Central memory CD8-positive, alpha-beta T cell (primary cell): Measurements from ENCODE around the gene CASP3.
"Not testable (repeated sequence)": the region's sequence is repeated elsewhere in the genome, so short reads cannot be mapped to it uniquely, and the experiment has no call there.

Experiments used
- ATAC-seq: fragments of 150-1000 bp; cut with Tn5 transposase; replicated peaks from 2 replicates; pipeline ENCODE4 v1.10.0; 2022; ENCODE audit warnings: mild to moderate bottlenecking, moderate FRiP score, moderate number of reproducible peaks; ENCODE audit not compliant: poor library complexity, severe bottlenecking; ENCODE audit errors: extremely low read depth
- DNase-seq, 2 donors: peaks; one replicate each; pipeline ENCODE4 v3.0.0; 2021; ENCODE audit warnings: low spot score in 2 of 2
- H3K27ac Mint-ChIP-seq: one replicate; pipeline ENCODE4 v1.8.0; 2022; ENCODE audit warnings: low read depth, mild to moderate bottlenecking, moderate library complexity, mixed read lengths
- H3K27me3 Mint-ChIP-seq: one replicate; pipeline ENCODE4 v1.8.0; 2022; ENCODE audit warnings: mixed read lengths
- H3K36me3 Mint-ChIP-seq: one replicate; pipeline ENCODE4 v1.8.0; 2022; ENCODE audit warnings: mild to moderate bottlenecking, moderate library complexity, mixed read lengths; ENCODE audit not compliant: insufficient read depth
- H3K4me1 Mint-ChIP-seq: one replicate; pipeline ENCODE4 v1.8.0; 2022; ENCODE audit warnings: mixed read lengths
- H3K4me3 Mint-ChIP-seq: one replicate; pipeline ENCODE4 v1.8.0; 2022; ENCODE audit warnings: mild to moderate bottlenecking, moderate library complexity, mixed read lengths
- H3K9me3 Mint-ChIP-seq: one replicate; pipeline ENCODE4 v1.8.0; 2022; ENCODE audit warnings: mixed read lengths

The CASP3 gene

DNA sequence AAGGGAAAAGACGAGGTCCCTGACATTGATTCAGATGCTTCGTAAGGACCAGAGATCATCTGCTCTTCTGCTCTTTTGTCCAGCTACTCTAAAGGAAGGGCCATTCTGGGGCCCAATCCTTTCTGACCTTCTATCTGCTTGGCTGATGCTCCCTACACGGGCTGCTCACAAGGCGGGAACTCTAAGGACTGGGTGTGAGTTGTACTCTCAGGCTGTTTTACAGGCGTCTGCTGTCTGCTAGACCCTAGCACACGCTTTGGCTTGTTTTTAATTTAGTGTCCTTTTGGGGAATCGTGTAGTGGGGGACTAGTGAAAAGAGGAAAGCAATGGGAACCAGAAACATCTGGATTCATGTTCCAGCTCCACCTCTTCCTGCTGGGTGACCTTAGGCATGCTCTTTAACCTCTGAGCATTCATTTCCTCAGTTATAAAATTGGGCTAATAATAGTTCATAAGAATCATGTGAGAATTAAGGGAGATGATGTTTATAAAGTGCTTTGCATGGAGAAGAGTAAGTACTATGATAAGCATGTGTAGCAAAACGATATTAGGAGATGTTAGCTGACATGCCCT, 53.1 kb downstream of the CASP3 start:
- Mint-ChIP-seq H3K27ac (no peak overlapping the region), H3K4me1 (no peaks in the 10 kb centered on the region), H3K4me3 (no peak overlapping the region), H3K36me3 (peaks cover 2% of the 10 kb centered on the region), H3K9me3 (no peaks in the 10 kb centered on the region), H3K27me3 (peaks cover 32% of the 10 kb centered on the region)
- DNase-seq: no peak
- no peak for ATAC-seq

DNA sequence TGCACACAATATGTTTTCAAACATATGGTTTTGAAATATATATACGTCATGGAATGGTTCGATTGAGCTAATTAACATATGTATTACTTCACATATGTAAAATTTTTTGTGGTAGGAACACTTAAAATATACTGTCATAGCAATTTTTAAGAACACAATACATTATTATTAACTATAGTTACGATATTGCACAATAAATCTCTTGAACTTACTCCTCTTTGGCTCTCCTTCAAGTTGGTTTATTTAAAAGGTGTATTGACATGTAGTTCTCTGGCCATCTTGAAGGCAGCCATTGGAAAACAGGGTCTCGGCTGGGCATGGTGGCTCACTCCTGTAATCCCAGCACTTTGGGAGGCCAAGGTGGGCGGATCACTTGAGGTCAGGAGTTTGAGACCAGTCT, 53.8 kb downstream of the CASP3 start:
- Mint-ChIP-seq H3K27me3 (peaks cover 27% of the 10 kb centered on the region), H3K4me3 (no peak overlapping the region), H3K27ac (no peak overlapping the region), H3K4me1 (no peaks in the 10 kb centered on the region), H3K36me3 (peaks cover 2% of the 10 kb centered on the region), H3K9me3 (no peaks in the 10 kb centered on the region)
- DNase-seq: no peak
- ATAC-seq: no peak

DNA sequence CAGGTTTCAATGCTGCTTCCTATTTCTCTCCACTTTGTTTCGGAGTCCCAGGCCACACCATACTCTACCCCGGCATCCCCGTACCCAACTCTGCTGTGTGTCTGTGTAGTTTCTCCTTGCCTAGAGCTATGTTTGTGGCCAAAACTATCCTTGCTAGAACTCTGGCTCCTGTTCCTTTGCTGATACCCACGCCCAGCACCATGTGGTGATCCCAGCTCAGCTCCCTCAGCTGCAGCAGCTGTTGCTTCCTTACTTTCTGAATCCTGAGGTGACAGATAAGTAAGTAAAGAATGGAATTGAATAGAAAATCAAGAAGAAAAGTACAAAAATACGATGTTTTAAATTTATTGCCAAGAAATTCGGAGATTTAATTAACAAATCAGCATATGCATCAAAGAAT, 55.8 kb downstream of the CASP3 start:
- H3K27me3 Mint-ChIP-seq: peaks cover 8% of the 10 kb centered on the region
- DNase-seq: no peak
- peaks cover 2% of the 10 kb centered on the region for H3K36me3 Mint-ChIP-seq
- no peaks in the 10 kb centered on the region for H3K4me1 Mint-ChIP-seq
- ATAC-seq: no peak
- no peak overlapping the region for H3K27ac Mint-ChIP-seq
- no peak overlapping the region for H3K4me3 Mint-ChIP-seq
- no peaks in the 10 kb centered on the region for H3K9me3 Mint-ChIP-seq

DNA sequence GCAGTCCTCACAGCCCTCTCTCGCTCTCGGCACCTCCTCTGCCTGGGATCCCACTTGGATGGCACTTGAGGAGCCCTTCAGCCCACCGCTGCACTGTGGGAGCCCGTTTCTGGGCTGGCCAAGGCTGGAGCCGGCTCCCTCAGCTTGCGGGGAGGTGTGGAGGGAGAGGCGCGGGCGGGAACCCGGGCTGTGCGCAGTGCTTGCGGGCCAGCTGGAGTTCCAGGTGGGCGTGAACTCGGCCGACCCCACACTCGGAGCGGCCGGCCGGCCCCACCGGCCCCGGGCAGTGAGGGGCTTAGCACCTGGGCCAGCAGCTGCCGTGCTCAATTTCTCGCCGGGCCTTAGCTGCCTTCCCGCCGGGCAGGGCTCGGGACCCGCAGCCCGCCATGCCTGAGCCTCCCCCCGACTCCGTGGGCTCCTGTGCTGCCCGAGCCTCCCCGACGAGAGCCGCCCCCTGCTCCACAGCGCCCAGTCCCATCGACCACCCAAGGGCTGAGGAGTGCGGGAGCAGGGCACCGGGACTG, 57.4 kb downstream of the CASP3 start:
- not testable (repeated sequence) for H3K4me1 Mint-ChIP-seq, H3K36me3 Mint-ChIP-seq, H3K4me3 Mint-ChIP-seq, H3K27me3 Mint-ChIP-seq, H3K27ac Mint-ChIP-seq, H3K9me3 Mint-ChIP-seq, DNase-seq, ATAC-seq

DNA sequence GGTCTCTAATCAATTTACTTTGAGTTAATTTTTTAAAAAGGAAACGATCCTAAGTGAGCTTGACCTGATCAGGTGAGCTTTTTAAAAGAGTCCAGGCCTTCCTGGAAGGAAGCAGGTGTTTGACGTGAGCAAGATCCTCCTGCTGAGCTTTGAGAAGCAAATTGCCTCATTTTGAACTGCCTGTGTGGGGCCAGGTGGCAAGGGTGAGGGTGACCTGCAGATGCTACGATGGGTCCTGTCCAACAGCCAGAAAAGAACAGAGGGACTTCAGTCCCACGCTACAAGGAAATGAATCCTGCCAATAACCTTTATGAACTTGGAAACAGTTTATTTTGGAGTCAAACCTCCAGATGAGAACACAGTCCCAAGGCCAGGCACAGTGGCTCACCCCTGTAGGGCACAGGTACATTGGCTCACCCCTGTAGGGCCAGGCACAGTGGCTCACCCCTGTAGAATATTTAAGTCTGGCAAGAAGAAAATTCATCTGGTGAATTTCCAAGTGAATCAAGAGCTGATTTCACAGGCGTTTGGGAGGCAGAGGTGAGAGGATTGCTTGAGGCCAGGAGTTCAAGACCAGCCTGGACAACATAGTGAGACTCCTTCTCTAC, 58.1 kb downstream of the CASP3 start:
- Mint-ChIP-seq H3K27ac (no peak overlapping the region), H3K36me3 (no peaks in the 10 kb centered on the region), H3K27me3 (no peaks in the 10 kb centered on the region), H3K9me3 (no peaks in the 10 kb centered on the region), H3K4me3 (no peak overlapping the region), H3K4me1 (no peaks in the 10 kb centered on the region)
- no peak for ATAC-seq
- DNase-seq: no peak

DNA sequence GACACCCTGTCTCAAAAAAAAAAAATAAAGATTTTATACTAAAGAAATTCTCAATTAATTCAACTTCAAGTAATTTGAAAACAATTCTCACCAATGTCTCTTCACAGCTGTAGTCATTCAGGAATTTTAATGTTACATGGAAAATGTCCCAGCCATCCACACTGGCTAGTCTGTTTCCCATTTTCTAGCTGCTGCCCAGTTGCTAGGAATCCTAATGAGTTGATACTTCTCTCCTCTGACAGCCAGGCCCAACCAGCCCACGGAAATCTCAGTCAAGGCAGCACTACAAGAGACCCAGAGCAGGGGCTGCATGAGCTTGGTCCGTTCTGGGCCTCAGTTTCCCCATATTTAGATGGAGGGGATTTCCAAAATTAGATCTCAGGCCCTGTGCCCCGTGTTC, 59.1 kb downstream of the CASP3 start:
- Mint-ChIP-seq H3K36me3 (no peaks in the 10 kb centered on the region), H3K4me3 (no peak overlapping the region), H3K4me1 (no peaks in the 10 kb centered on the region), H3K9me3 (no peaks in the 10 kb centered on the region), H3K27ac (no peak overlapping the region), H3K27me3 (no peaks in the 10 kb centered on the region)
- ATAC-seq (no peak), DNase-seq (no peak)

DNA sequence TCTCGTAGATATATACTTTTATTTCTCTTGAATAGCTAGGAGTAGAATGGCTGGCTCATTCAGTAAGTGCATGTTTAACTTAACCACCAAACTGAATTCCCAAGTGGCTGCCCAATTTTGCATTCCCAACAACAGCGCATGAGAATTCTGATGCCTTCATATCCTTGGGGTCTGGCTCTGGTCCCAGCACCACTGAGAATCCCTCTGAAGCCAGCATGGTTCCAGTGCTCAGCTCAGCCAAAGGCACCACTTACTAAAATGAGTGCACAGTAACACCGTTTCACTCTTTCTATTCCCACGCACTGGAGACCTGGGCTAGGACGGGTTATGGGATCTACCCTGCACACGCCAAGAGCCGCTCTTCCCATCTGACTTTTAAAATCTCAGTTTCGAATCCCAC, 60.4 kb downstream of the CASP3 start:
- no peaks in the 10 kb centered on the region for H3K27me3 Mint-ChIP-seq
- H3K27ac Mint-ChIP-seq: no peak overlapping the region
- peaks cover 7% of the 10 kb centered on the region for H3K4me1 Mint-ChIP-seq
- H3K9me3 Mint-ChIP-seq: no peaks in the 10 kb centered on the region
- DNase-seq: no peak
- no peaks in the 10 kb centered on the region for H3K36me3 Mint-ChIP-seq
- H3K4me3 Mint-ChIP-seq: no peak overlapping the region
- no peak for ATAC-seq

DNA sequence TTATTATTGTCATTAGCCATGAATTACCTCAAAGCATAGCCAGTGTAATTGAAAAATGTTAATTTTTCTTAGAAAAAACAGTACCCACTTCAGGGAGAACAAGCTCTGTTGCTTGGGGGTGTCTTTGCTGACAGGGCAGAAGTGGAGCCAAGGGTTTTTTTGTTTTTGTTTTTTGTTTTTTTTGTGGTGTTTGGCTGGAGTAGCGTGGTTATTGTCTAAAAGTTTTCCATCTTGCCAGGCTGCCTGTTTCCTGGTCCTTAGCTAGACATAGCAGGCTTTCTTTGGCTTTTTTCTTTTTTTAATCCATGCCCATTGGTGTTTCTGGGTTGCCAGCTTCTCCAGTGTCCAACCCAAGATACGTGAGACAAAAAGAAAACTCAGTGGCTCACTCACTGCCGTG, 61.5 kb downstream of the CASP3 start:
- Mint-ChIP-seq H3K4me3 (no peak overlapping the region), H3K4me1 (peaks cover 13% of the 10 kb centered on the region), H3K27ac (no peak overlapping the region), H3K36me3 (peaks cover 1% of the 10 kb centered on the region), H3K27me3 (no peaks in the 10 kb centered on the region), H3K9me3 (no peaks in the 10 kb centered on the region)
- ATAC-seq (no peak), DNase-seq (no peak)

DNA sequence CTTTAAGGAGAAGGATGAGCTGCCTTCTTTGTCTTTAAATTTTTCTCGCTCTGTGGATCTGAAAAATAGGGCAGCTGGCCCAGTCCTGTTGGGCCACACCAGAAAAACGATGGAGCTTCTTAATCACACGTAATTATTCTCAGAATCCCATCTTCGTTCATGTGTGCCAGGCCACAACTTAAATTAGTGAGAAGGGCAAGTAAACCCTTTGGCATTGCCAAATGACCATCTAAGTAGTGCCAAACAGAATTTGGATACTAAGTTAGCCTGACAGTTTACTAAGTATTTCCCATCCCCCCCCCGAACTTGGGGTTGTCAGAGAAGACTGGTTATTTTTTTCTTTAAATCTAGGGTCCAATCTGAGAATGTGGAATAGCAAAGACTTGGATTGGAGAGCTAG, 62.0 kb downstream of the CASP3 start:
- no peak for DNase-seq
- Mint-ChIP-seq H3K9me3 (no peaks in the 10 kb centered on the region), H3K36me3 (peaks cover 1% of the 10 kb centered on the region), H3K4me3 (no peak overlapping the region), H3K27me3 (no peaks in the 10 kb centered on the region), H3K27ac (no peak overlapping the region), H3K4me1 (peaks cover 13% of the 10 kb centered on the region)
- no peak for ATAC-seq

DNA sequence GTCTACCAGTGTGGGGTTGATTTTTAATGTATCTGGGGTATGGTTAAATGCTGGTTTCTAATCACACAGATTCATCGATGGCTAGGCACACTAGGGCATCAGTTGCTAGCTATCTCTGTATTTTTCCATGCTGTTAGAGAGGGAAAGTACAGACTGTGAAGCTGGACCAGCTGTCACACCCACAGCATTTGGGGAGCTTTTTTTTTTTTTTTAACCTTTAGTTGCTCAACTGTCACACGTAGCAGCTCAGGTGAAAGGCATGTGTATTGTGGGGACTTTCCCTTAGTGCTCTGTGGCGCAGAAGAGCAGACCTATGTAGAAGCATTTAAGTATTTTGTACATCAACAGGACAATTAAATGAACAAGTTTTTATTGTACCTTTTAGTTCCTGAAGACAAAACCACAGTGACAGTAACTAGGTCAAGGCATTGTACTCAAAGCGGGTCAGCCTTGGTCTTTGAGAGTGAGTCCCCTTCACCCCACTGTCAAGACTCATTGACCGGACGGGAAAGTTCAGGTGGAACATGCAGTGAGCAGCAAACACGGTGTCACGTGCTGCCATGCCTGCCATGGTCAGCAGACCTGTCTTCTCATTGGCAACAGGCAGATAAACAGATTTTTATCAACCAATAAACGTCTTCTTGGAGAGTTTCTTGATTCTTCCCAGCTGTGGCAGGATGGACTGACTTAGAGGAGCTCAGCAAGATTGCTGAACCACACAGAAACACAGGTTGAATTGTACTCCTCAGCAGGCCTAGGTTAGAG, 65.3 kb downstream of the CASP3 start:
- DNase-seq (no peak), ATAC-seq (peak; percentile 40)
- H3K9me3 Mint-ChIP-seq: no peaks in the 10 kb centered on the region
- H3K27ac Mint-ChIP-seq: no peak overlapping the region
- peaks cover 1% of the 10 kb centered on the region for H3K36me3 Mint-ChIP-seq
- H3K4me3 Mint-ChIP-seq: no peak overlapping the region
- H3K4me1 Mint-ChIP-seq: peaks cover 13% of the 10 kb centered on the region
- no peaks in the 10 kb centered on the region for H3K27me3 Mint-ChIP-seq
